Cerebellar nuclear complex (tissue), 1 donor: ENCODE measurements around the gene SLC24A2.
"Not testable (repeated sequence)": the region's sequence is repeated elsewhere in the genome, so short reads cannot be mapped to it uniquely, and the experiment has no call there.

Source experiments
- DNase-seq, 2 experiments: peaks; one replicate each; lab custom pipeline; 2025; lab: John Stamatoyannopoulos, UW

SLC24A2 gene

DNA sequence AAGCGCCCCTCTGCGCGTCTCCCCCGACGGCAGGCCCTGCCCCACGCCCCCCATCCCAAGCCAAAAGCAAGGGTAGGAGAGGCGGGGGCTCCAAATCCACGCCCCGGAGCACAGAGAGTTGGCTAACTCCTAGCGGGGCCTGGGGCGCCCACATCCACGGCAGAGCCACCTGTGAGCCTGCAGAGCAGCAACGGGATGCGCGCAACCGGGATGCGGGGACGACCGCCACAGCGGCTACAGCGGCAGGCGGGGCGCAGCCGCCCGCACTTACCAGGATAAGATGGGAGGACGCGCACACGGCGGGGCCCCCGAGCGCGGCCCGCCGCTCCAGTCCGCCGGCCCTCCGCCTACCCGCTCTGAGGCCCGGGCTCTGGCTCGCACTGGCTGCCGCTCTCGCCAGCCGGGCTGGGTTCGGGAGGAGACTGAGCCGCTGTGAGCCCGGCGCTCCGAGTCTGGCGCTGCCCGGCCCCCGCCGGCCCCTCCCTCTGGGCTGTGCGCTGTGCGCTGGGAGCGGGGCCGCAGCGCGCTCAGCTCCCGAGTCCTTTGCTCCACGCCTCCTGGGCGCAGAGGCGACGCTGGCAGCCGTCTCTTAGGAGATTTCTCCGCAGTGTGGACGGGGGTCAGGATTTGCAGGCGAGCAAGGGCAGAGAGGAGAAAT, at the start of gene SLC24A2:
Gene SLC24A2, minus strand, starts transcription at position 424 of the 658 bp plus-strand sequence.
- no peak for DNase-seq

DNA sequence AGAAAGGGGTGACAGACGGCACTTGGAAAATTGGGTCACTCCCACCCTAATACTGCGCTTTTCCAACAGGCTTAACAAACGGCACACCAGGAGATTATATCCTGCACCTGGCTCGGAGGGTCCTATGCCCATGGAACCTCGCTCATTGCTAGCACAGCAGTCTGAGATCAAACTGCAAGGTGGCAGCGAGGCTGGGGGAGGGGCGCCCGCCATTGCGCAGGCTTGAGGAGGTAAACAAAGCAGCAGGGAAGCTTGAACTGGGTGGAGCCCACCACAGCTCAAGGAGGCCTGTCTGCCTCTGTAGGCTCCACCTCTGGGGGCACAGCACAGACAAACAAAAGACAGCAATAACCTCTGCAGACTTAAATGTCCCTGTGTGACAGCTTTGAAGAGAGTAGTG, 44.5 kb upstream of the SLC24A2 start:
- DNase-seq: not testable (repeated sequence)

DNA sequence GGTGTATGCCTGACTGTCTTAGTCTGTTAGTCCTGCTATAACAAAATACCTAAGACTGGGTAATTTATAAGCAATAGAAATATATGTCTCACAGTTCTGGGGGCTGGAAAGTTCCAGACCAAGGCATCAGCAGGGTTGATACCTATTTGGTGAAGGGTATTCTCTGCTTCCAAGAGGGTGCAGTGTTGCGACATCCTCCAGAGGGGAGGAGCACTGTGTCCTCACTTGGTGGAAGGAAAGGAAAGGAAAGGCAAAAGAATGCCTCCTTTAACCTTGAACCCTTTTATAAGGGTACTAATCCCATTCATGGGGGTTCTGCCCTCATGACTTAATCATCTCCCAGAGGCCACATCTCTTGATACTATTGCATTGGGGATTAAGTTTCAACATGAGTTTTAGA, 42.0 kb upstream of the SLC24A2 start:
- DNase-seq: no peak

DNA sequence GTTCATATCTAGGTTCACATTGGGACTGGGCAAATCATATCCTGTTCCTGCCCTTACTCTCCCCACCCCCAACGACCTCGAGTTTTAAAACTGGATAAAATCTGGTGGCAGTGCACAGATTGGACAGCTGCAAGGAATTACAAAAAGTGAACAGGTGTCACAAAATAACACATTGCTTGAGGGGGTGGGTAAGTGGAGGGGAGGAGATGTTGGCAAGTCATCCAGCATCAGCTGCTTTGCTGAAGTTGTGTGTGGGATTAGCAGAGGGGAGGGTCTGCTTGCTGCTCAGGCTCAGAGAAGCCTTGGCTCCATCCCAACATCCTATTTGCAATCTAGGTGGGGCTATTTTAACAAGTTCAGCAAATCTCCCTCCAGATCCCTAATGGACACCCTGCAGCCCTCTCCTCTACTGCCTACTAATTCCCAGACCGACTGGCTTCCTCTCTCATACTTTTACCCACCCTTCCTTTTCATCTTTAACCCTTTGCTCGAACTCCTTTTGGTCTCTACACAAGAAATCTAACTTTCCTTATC, 39.8 kb upstream of the SLC24A2 start:
- no peak for DNase-seq

DNA sequence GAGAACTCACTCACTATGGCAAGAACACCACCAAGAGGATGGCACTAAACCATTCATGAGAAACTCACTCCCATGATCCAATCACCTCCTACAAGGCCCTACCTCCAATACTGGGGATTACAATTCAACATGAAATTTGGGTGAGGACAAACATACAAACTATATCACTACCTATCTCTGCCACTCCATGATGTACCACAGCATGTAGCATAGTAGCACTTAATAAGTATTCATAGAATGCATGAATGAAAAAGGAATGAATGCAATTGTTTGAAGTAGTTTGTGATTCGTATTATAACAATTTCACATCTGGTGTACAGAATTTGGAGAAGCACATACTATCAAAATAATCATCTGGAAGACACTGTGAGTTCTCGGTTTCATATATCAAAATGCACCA, 27.9 kb upstream of the SLC24A2 start:
- no peak for DNase-seq

DNA sequence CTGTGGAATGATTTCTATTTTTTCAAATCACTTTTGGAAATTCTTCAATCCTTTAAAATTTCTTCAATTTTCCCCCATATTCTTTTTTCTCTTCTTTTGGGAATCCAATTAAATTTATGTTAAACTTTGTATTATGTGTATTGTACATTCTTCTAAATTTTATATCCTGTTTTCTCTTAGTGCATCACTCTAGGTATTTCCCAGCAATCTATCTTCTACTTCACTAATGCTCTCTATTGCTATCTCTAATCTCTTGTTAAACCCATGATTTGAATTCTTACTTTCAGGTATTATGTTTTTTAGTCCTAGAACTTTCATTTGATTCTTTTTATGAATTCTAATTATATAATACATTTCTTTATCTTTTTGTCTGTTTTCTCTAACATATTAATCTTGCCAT, 23.4 kb upstream of the SLC24A2 start:
- no peak for DNase-seq

DNA sequence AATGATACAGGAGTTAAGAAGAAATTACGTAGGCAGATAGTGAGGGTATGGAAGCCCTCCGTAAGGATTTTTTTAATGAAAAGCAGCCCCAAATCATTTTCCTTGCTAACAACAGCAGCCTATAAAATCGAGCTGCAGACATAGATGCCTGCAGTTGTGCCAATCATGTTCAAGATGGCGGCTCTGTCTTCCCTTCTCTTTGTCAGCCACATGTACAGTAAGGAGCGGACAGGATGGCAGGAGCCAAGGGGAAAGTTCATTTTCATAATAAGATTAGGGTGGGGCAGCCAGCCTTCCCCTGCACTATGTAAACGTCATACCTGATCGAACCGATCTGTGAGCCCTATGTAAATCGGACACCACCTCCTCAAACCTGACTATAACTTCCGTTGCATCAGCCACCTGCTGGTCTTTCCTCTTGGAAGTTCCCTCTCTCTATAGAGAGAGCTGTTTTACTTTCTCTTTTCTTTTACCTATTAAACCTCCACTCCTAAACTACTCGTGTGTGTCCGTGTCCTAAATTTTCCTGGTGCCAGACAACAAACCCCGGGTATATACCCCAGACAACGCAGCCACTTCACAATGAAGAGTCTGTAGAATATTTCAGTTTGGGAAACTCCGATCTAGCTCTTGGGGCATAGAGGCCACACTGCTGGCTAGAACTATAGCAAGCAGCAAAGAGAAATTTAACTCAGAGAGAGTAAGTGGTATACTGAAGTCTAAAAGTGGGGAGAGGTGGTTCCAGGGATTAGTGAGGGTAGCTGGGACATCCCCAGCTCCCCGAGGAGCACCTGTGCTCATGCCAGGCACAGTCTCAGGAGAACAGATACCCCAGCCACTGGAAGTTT, 20.8 kb upstream of the SLC24A2 start:
- no peak for DNase-seq

DNA sequence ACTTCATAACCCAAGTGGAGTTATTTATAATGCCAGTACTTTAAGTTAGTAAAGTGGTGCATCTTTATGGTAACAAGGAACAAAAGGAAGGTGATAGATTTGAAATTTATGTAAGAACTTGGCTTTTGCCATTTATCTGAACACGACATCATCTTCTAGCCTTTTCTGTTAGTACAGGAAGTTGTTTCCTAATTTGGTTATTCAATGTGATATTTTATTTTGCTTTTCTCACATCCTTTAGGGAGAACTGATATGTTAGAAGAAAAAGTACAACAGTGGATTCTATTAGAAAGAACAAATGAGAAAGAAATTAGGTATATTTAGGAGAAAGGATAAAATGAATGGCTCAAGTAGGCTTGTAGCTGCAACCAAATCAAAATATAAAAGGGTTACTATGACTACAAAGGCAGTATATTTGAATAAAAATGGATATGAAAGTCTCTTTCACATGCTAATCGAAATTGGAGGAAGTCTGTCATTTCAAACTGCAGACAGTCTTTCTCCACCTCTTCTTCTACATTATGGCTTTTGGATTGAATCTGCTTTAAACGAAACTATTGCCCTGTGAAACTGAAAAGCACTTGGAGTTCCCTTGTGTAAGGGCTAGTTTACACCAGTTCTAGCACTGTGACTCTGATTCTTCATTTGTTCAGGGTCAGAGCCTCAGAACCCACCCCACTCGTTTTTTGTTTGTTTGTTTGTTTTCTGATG, 18.5 kb upstream of the SLC24A2 start:
- no peak for DNase-seq

DNA sequence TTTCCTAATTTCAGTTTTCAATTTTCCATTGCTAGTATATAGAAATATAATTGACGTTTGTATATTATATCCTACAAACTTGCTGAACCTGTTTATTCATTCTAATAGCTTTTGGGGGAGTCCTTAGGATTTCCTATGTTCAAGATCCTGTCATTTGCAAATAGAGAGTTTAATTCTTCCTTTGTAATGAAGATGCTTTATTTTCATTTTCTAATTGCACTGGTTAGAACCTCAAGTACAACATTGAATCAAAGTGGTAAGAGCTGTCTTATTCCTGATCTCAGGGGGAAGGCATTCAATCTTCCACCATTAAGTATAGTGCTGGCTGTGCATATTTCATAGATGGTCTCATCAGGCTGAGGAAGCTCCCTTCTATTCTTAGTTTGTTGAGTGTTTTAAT, 15.6 kb upstream of the SLC24A2 start:
- DNase-seq: no peak

DNA sequence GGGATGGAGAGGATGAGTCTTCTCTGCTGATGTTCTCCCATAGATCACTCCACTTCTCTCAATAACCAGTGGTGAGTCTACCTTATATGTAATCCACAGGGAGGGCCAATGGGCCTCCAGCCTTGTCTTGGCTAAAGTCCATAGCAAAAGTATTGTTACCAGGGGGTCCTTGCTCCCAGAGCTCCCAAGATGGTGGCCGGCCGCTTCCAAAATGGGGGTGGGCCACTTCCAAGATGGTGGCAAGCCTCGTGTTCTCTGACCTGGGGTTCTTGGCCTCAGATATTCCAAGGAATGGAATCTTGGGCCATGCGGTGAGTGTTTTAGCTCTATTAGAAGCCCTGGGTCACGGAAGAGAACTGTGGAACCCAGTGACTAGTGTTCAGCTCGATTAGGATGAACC, 12.0 kb upstream of the SLC24A2 start:
- no peak for DNase-seq

DNA sequence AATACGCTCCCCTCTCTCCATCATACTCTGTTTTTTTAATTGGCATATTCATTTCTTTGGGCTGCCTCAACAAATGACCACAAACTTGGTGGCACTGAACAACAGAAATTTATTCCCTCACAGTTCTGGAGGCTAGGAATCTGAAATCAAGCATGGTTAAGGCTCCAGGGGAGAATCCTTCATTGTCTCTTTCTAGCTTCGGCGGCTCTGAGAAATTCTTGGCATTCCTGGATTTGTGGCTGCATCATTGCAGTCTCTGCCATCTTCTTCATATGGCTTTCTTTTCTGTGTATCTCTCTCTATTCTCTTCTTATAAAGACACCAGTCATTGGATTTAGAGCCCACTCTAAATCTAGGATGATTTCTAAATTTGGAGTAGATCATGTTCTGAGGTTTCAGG, 10.9 kb upstream of the SLC24A2 start:
- DNase-seq: no peak

DNA sequence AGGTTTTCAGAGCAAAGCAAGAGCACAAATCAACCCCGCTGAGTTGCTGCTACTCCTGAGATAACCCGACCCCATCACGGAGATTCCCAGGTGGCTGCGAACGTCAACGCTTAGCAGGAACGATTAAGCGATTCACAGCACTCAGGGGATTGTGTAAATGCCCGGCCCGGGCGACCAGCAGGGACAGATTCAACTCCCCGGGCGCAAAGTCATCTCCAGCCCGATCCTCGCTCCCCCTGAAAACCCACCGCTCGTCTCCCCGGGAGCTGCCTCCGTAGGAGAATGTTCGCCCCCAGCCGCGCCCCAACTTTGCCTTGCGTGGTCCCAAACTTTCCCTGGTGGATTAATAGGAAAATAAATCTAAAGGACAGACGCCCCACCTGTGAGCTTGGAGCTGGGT, 685 bp downstream of the SLC24A2 start:
- DNase-seq: no peak

DNA sequence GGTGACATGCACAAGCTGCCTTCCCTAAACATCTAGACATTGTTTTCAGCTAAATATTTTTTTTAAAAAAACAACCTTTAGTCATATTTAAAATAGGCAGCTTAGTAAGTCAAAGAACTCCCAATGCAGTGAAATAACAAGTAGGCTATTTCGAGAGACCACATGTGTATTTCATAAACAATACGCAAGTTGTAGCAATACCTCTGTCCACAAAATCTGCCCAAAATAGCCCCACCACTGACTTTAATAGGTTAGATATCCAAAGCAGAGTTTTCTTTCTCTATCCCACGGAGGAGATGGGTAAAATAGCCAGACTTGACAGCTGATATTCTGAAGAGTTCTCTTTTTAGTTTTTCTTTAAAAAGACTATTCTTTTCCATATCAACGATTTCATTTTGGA, 1.2 kb downstream of the SLC24A2 start:
- DNase-seq: no peak

DNA sequence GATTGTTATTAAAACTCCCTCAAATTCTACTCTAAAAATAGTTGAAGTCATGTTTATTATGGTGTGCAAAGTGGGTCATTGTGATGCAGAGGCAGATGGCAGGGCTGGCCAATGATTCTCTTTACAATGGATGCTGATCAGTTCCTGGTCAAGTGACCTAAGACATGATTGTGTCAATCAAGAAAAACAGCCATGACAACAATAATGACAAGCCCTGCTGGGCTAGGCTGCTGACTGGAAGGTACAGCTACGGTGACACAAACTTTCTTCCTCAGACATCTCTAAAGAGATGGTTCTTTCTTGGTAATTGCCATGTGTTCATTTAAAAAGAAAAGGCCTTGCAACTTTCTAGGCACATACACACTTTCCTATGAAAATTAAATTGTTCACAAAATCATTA, 3.6 kb downstream of the SLC24A2 start:
- no peak for DNase-seq

DNA sequence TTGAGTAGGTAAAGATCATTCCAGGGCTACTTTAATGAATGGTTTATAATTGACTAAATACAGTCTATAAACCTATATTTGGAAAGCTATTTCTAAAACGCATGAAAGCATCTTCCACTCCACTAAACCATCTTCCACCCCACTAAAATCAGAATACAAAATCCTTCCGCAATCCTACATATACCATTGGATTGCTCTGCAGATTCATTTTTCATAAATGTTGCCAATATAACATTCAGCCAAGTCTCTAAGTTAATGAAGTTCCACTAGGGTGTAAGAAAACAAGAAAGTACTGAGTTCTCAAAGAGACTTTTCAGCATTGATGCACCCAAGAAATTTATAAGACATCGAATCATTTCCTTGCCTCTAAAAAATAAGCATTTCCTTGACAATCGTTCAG, 4.7 kb downstream of the SLC24A2 start:
- DNase-seq: no peak

DNA sequence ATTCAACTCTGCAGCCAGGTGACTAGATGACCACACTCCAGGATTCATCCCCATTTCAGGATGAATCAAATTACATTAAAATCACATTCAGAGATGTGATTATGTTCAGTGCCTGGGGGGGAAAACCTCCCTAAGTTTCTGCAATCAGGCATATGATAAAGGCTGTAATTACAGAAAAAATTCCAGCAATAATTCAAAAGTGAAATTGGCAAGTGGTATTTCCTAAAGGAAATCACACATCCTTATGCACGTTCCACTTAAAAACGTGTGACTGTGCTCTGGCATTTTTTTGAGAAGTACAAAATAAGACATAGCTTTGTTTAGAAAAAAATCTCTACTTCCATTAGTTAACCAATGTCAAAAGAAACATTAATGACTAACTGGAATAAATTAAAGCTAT, 5.3 kb downstream of the SLC24A2 start:
- DNase-seq: no peak

DNA sequence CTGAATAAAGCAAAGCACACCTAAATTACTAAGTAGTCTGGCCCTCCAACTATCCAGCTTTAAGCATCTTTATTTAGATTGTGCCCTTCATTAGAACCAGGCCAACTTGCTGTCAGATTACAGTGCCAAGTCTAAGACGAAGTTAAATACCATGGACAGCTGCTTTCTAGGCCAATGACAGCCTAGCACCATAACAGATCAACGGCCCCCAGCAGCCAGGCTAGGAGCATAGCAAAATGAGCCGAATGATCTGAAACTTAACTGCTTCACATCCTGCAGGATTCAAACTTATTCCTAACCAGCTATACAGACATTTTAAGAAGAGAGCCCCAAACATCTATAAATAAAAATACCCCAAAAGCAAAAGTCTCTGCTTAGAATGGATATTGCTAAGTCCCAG, 6.8 kb downstream of the SLC24A2 start:
- DNase-seq: no peak

DNA sequence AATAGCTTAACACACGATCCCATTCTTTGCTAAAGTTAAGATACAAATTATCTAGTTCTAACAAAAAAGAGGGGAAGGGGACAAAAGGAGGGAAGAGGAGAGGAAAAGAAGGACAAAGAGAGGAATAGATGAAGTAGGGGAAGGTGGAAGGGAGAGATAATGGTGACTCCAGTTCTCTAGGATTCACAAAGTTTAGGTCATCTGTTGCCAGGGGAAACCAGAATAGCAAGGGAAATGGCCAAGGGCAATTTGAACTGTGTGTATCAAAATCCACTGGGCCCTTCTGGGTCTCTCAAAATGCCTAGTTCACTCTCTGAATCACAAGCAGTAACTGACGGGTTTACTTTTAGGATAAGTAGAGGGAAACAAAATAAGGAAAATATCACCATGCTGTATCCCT, 7.6 kb downstream of the SLC24A2 start:
- no peak for DNase-seq

DNA sequence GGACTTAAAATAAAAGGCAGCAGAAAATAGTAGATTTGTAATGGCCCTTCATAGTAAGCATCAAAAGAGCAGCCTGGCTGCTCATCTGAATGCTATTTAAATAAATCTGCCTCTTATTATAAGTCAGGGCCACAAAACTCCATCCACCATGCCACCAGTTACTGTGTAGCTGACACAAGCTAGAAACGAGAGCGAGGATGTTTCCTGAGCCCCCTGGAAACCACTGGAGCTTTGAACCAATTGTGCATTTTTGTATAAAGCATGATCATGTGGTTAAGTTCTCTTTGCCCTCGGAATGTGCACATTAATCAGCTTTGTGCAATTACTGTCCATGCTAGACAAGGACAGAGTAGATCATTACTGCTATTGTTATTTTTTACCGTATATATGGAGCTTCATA, 17.4 kb downstream of the SLC24A2 start:
- DNase-seq: no peak

DNA sequence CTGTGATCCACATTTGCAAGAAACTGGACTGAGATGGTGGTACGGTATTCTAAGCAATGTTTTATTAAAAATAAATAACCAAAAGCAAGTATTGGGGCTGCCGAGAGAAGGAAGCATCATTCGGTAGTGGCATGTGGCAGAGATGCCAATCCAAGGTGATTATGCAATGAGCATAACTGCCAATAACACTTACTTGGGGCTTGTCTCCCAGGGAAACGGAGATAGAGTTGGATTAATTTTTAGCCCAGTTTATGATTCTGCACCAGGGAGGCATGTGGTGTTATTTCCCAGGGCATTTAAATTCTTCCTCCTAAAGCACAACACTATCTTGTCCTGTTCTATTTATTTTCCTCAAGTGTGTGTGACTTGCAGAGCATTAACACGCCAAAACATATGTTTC, 17.9 kb downstream of the SLC24A2 start:
- DNase-seq: no peak

DNA sequence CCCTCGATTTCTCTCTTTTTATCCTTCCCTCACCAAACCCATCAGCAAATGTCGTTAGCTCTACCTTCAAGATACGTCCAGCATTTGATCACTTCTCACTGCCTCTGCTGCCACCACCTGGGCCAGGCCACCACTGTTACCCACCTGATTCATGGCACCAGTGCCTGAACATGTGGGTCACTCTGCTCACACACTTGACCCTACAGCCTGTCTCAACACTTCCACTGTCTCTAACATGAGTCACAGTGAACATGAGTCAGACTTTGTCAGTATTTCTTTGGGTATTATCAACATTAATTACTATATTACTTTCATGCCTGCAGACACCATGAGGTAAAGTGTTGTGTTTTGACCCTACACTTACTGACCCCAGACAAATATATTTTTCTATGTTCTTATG, 19.6 kb downstream of the SLC24A2 start:
- DNase-seq: no peak

DNA sequence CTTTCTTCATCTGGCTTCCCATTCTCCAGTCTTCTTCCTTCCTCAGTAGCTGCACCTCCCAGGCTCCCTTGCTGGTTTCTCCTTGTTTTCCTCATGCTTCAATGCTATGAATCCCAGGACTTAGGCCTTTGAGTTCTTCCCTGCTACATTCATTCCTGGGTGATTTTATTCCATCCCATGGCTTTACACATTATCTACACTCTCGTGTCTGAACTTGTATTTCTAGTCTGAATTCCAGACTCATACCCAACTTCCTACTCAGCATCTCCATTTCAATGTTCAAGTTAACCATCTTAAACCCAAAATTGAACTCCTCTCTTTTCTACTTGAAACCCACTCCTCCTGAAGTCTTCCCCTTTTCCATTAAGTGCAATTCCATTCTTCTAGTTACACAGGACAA, 20.0 kb downstream of the SLC24A2 start:
- no peak for DNase-seq

DNA sequence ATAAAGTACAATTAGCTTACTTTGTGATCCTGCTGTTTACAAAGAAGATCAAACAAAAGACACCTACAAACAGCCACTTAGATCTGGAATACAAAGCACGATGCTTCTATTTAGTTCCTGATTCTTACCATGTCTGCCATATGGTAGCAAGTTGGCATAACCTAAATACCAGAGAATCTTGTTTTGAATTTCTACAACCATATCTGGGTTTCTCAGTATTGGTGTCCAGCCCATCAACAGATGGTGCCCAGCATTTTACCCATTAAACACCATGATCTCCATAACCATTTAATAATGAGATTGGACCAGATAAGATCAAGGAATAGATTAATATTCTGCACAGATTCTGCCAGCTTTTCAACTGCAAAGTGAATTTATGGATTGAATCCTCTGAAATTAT, 29.8 kb downstream of the SLC24A2 start:
- DNase-seq: no peak
